ENCODE data around the gene PLA2G7.

The PLA2G7 gene

DNA sequence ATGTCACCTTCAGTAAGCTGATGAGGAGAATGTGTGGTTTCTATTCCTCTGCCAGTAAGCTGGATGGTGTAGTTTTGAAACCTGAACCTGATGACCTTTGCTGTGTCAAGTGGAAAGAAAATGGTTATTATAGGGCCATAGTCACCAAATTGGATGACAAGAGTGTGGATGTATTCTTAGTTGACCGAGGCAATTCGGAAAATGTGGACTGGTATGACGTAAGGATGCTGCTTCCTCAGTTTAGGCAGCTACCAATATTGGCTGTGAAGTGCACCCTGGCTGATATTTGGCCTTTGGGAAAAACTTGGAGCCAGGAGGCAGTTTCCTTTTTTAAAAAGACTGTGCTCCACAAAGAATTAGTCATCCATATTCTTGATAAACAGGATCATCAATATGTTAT, 45.5 kb downstream of the PLA2G7 start:
- no peak for DNase-seq (ENCODE audit: low spot score)
- TF ChIP-seq, protein P1, sequence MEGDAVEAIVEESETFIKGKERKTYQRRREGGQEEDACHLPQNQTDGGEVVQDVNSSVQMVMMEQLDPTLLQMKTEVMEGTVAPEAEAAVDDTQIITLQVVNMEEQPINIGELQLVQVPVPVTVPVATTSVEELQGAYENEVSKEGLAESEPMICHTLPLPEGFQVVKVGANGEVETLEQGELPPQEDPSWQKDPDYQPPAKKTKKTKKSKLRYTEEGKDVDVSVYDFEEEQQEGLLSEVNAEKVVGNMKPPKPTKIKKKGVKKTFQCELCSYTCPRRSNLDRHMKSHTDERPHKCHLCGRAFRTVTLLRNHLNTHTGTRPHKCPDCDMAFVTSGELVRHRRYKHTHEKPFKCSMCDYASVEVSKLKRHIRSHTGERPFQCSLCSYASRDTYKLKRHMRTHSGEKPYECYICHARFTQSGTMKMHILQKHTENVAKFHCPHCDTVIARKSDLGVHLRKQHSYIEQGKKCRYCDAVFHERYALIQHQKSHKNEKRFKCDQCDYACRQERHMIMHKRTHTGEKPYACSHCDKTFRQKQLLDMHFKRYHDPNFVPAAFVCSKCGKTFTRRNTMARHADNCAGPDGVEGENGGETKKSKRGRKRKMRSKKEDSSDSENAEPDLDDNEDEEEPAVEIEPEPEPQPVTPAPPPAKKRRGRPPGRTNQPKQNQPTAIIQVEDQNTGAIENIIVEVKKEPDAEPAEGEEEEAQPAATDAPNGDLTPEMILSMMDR (IDR thresholded peaks at IDR 0.05) = no peak
- no peak overlapping the region for H3K27ac ChIP-seq

DNA sequence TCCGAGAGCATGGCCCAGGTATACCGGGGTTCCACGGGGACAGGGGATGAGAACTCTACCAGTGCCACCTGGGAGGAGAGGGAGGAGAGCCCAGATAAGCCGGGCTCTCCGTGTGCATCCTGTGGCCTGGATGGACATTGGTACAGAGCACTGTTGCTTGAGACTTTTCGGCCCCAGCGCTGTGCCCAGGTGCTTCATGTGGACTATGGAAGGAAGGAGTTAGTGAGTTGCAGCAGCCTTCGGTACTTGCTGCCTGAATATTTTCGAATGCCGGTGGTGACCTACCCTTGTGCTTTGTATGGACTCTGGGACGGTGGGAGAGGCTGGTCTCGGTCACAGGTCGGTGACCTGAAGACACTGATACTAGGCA, 46.2 kb downstream of the PLA2G7 start:
- Histone ChIP-seq H3K27ac (no peak overlapping the region), H3K4me3 (no peak overlapping the region)
- TF ChIP-seq, protein P1 (IDR thresholded peaks at IDR 0.05) = no peak
- DNase-seq (ENCODE audit: low spot score) = no peak

More for the DNA sequence above, 45.5 kb downstream of the PLA2G7 start:
- H3K4me3 ChIP-seq = no peak overlapping the region

GRCh38 chr6:46688117-46688965, 46.8 kb downstream of the PLA2G7 start:
- TF ChIP-seq, protein P1 (IDR thresholded peaks at IDR 0.05) = no peak
- no peak overlapping the region for H3K4me3 ChIP-seq
- no peak for DNase-seq (ENCODE audit: low spot score)
- no peak overlapping the region for H3K27ac ChIP-seq

DNA sequence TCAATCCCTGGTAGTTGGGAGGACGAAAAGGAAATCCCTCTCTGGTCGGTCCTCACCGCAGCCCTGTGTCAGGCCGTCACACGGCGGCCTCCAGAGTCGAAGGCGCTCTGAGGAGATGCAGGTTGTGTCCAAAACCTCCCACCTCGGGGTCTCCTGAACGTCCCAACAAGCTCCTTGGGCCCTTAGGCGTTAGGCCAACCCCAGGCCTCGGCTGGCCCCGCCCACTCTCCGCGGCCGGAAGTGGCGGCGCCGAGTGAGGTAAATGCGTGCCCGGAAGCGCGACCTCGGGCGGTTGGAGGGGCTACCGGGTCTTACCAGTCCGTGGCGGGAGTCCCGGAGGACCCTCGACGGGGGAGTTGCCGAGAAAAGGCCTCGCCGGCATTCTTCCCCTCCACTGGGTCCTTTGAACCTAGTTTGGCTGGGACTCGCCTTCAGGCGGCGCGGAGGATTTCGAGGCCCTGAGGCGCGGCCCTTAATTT, 47.5 kb downstream of the PLA2G7 start, which contains the start of gene TDRD6:
TDRD6 (plus strand) TSS at position 267 of the 479 bp plus-strand sequence. CDS start 244 bp downstream, outside the sequence.
- TF ChIP-seq, protein P1 (IDR thresholded peaks at IDR 0.05) = no peak
- H3K4me3 ChIP-seq = no peak within 1 kb of the TSS
- H3K27ac ChIP-seq = no peak within 1 kb of the TSS

DNA sequence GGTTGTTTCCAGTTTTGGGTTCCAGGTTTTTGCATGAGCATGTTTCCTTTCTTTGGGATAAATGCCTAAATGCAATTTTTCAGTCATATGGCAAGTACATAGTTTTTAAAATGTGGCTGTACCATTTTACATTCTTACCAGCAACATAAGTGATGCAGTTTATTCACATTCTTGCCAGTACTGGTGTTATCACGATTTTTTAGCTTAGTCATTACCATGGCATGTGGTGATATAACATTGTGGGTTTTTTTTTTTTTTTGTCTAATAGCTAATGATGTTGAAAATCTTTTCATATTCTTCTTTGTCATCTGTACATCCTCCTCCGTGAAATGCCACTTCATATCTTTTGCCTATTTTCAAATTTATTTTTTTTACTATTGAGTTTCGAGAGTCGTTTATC, 50.4 kb downstream of the PLA2G7 start:
- Histone ChIP-seq H3K4me3 (no peak overlapping the region), H3K27ac (no peak overlapping the region)
- DNase-seq (ENCODE audit: low spot score) = no peak
- TF ChIP-seq, protein P1 (IDR thresholded peaks at IDR 0.05) = no peak

More for the DNA sequence above, 47.5 kb downstream of the PLA2G7 start, which contains the start of gene TDRD6:
- no peak for DNase-seq (ENCODE audit: low spot score)

DNA sequence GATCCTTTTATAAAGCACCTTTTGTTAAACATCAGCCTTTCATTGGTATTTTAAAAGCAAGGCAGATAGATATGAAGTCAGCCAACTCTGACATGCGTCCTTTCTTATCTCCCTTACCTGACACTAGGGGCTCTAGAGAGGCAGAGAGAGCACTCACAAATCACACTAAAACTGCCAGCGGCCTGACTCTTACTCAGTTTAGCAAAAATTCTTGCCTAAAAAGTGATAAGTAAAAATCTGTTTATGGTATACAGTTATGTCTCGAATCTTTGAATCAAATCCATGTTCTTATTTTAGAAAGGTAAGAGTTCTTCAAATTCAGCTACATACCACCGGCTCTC, 57.9 kb downstream of the PLA2G7 start:
- no peak for DNase-seq (ENCODE audit: low spot score)
- TF ChIP-seq, protein P1 (IDR thresholded peaks at IDR 0.05) = no peak
- Histone ChIP-seq H3K27ac (no peak overlapping the region), H3K4me3 (no peak overlapping the region)

Measured in coronary artery (tissue), 2 donors.